GM18868 (cell line): ENCODE data around the gene RAET1G.
"Not testable (repeated sequence)": the region's sequence is repeated elsewhere in the genome, so short reads cannot be mapped to it uniquely, and the experiment has no call there.

ENCODE experiments used
- ATAC-seq: cut with Tn5 transposase; IDR thresholded peaks from one replicate; pipeline ENCODE4 v1.9.1; 2021; ENCODE audit warnings: mild to moderate bottlenecking, moderate library complexity; ENCODE audit not compliant: unreplicated experiment

RAET1G gene

GRCh38 chr6:149897855-149898744, 24.8 kb downstream of the RAET1G start, which contains the start of gene RAET1E:
TSS of gene RAET1E (minus strand) at chr6:149898113. CDS start at chr6:149890901, 7,212 bp downstream.
- no peak for ATAC-seq

- no peak for ATAC-seq
These were observed 25.8 kb downstream of the RAET1G start for GRCh38 chr6:149897015-149897697.

DNA sequence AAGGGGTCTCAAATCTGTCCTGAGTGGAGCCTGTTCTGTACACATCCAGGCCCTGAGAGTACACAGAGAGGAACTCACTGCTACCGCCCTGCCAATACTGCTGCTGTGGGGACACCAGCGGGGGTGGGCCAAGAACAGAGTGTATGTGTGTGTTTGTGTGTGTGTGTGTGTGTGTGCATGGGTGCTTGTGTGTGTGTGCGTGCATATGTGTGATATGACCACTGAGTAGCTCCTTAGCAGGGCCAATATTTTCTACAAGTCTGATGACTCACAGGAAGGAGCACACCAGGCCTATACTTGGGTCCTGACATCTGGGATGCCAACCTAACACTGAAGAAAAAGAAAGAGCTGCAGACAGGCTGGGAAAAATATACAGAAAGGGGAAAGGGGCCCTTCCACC, 26.4 kb downstream of the RAET1G start:
- ATAC-seq, result no peak

GRCh38 chr6:149895833-149896271, 27.1 kb downstream of the RAET1G start:
- no peak for ATAC-seq

- no peak for ATAC-seq
These were observed 27.8 kb downstream of the RAET1G start for GRCh38 chr6:149895048-149895590.

GRCh38 chr6:149891864-149892263, 31.1 kb downstream of the RAET1G start:
- ATAC-seq, result not testable (repeated sequence)

GRCh38 chr6:149891259-149891658, 31.7 kb downstream of the RAET1G start:
- no peak for ATAC-seq

GRCh38 chr6:149890629-149891045, 32.3 kb downstream of the RAET1G start:
- no peak for ATAC-seq

GRCh38 chr6:149889326-149889725, 33.6 kb downstream of the RAET1G start:
- no peak for ATAC-seq

DNA sequence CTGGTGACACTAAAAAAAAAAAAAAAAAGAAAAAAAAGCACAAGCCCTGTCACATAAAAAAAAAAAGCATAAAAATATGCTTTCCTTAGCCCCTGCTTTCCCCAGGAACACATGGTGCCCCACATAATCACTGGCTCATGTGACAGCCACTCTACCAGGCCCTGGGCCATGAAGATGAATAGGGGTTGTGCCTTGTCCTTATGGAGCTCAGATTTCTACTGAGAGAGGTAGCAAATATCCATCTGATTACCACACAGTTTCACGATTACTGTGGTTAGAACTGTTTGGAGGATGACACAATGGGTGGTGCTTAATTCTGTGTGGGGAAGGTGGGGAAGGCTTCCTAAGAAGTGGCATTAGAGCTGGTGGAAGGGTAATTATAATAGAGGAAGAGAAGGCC, 34.3 kb downstream of the RAET1G start:
- no peak for ATAC-seq

- ATAC-seq, result no peak
These were observed 34.8 kb downstream of the RAET1G start for GRCh38 chr6:149888093-149888492.

DNA sequence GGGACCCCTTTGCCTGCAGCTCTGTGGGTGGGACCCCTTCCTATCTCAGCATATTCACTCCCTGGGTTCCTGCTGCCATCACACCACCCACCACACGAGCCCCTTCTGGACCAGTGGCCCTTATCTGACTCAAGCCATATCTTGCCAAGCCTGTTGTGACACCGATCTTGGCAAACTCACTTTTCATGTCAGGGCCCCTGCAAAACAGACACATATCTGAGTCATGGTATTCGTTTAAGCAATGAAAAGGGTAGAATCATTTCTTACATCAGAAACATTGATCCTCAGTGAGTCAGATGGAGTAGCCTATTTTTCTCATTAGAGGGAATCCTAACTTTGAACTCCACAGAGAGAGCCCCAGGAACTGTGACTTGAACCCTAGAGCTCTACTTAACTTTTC, 35.6 kb downstream of the RAET1G start:
- ATAC-seq, result no peak

- no peak for ATAC-seq
These were observed 37.0 kb downstream of the RAET1G start for GRCh38 chr6:149885888-149886287.

DNA sequence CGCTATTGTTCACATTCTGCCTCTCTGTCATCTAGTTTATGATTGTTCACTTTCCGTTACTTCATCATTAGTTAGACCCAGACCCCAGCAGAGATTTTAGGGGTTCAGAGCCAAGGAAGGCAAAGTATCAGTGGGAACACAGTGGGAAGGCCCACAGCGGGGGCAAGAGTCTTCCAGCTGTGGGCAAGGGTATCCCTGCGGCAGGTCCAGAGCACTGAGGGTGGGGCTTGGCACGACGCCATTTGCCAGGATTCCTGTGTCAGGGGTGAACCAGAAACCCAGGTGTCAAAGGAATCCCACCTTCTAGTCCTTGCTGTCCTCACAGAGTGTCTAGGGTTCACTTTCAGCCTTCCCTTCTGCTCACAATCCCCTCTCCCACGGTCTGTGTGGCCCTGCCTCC, 38.3 kb downstream of the RAET1G start:
- no peak for ATAC-seq

DNA sequence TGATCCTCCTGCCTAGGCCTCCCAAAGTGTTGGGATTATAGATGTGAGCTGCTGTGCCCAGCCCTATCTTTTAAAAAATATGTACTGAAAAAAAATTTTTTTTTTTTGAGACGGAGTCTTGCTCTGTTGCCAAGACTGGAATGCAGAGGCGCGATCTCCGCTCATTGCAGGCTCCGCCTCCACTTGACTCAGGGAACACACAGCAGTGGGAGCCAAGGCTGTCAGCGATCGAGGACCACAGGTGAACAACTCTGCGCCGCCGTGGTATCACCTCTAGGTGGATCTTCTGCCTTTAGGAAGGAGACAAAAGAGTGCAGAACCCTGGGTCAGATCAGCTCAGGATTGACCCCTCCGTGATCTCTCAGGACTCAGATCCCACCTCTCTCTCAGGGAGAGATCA, 38.7 kb downstream of the RAET1G start:
- ATAC-seq, result no peak

DNA sequence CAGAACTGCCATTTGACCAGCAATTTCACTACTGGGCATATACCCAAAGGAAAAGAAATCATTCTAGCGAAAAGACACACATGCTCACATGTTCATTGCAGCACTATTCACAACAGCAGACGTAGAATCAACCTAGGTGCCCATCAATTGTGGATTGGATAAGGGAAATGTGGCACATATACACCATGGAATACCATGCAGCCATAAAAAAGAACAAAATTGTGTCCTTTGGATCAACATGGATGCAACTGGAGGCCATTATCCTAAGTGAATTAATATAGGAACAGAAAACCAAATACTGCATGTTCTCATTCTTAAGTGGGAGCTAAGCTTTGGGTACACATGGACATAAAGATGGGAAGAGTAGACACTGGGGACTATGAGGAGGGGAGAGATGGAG, 41.1 kb downstream of the RAET1G start:
- no peak for ATAC-seq

DNA sequence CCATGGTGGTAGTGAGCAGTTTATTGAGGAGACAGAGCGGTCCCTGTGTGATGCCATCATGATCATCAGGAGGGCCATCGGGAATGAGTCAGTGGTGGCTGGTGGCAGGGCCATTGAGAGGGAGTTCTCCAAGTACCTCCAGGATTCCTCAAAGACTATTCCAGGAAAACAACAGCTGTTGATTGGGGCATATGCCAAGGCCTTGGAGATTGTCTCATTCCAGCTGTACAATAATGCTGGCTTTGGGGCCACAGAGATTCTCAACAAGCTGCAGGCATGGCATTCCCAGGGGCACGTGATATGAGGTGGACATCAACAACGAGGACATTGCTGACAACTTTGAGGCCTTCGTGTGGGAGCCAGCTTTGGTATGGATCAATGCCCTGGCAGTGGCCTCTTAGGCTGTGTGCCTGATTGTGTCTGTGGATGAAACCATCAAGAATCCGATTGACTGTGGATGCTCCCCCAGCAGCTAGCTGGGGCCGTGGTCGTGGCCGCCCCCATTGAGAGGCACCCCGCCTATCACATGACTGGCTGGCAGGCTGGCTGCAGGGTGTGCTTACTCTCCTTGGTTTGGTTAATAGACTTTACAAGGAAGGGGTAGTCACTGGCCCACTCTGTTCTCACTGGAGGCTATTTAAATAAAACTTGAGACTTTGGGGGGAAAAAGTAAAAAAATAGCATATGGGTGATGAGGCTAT, 41.7 kb downstream of the RAET1G start:
- ATAC-seq, result no peak

- ATAC-seq, result no peak
These were observed 45.3 kb downstream of the RAET1G start for GRCh38 chr6:149877659-149878058.

GRCh38 chr6:149876241-149876933, 46.5 kb downstream of the RAET1G start:
- no peak for ATAC-seq

DNA sequence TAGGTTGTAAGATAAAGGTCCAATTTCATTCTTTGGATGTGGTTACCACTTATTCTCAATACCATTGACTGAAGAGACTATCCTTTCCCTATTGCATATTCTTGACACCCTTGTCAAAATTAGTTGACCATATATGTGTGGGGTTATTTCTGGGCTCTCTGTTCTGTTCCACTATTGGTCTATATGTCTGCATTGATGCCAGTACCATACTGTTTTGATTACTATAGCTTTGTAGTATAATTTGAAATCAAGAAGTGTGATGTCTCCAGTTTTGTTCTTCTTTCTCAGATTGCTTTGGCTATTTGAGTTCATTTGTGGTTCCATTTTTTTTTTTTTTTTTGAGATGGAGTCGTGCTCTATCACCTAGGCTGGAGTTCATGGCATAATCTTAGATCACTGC, 50.7 kb downstream of the RAET1G start:
- ATAC-seq, result no peak

DNA sequence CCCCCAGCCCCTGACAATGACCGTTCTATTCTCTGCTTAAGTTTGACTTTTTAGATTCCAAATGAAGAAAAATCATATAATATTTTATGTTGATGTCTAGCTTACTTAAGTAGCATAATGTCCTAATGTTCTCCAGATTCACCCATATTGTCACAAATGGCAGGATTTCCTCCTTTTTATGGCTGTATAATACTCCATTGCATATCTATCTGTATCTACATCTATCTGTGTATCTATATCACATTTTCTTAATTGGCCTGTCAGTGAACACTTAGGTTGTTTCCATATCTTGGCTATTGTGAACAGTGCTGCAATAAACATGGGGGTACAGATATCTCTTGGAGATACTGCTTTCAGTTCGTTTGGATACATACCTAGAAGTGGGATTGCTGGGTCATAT, 51.7 kb downstream of the RAET1G start:
- ATAC-seq, result no peak
